B cell (primary cell): Measurements from ENCODE around the gene RNMT.

ENCODE experiments used
- EZH2 ChIP-seq: IDR thresholded peaks from 2 replicates; pipeline ENCODE4 v1.6.1; 2012; ENCODE audit warnings: borderline replicate concordance, low read depth, mild to moderate bottlenecking, moderate library complexity, low read length; ENCODE audit not compliant: insufficient read depth, poor library complexity, severe bottlenecking
- TF ChIP-seq, protein P1 (sequence below): fragments of 200-600 bp; IDR thresholded peaks from one replicate; pipeline ENCODE4 v1.8.0; 2022; ENCODE audit warnings: antibody characterized with exemption, mild to moderate bottlenecking

DNA sequence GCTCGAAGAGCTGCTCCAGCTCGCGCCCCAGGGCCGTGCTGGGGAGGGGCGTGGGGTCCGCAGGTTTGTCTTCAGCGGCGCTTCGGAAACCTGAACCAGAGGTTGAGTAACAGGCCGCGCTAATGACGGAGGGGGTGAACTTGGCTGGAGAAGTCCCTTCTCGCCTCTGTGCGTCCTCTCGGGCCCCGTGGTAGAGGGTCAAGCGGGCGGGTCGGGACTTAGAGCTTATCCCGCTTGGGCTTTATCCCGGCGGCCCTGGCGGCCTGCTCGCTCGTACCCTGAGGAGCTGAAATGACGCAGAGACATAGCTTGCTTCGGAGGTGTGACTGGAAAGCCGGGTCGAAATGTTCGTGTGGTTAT, 479 bp downstream of the RNMT start:
- TF ChIP-seq, protein P1, sequence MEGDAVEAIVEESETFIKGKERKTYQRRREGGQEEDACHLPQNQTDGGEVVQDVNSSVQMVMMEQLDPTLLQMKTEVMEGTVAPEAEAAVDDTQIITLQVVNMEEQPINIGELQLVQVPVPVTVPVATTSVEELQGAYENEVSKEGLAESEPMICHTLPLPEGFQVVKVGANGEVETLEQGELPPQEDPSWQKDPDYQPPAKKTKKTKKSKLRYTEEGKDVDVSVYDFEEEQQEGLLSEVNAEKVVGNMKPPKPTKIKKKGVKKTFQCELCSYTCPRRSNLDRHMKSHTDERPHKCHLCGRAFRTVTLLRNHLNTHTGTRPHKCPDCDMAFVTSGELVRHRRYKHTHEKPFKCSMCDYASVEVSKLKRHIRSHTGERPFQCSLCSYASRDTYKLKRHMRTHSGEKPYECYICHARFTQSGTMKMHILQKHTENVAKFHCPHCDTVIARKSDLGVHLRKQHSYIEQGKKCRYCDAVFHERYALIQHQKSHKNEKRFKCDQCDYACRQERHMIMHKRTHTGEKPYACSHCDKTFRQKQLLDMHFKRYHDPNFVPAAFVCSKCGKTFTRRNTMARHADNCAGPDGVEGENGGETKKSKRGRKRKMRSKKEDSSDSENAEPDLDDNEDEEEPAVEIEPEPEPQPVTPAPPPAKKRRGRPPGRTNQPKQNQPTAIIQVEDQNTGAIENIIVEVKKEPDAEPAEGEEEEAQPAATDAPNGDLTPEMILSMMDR: no peak
- no peak for TF ChIP-seq EZH2
